CD4-positive, alpha-beta T cell treated with Interleukin-10 for 1 hour (primary cell): ENCODE data around the gene DISP3.

Experiments used
- DNase-seq: peaks from one replicate; pipeline ENCODE4 v3.0.0-alpha.2; 2020

DISP3 gene

GRCh38 chr1:11488966-11489625 lies 10.1 kb downstream of the DISP3 start:
- DNase-seq = no peak

- DNase-seq = no peak
Observed at GRCh38 chr1:11492235-11492634, 13.3 kb downstream of the DISP3 start.

- no peak for DNase-seq
Observed at GRCh38 chr1:11493972-11494655, 15.2 kb downstream of the DISP3 start.

DNA sequence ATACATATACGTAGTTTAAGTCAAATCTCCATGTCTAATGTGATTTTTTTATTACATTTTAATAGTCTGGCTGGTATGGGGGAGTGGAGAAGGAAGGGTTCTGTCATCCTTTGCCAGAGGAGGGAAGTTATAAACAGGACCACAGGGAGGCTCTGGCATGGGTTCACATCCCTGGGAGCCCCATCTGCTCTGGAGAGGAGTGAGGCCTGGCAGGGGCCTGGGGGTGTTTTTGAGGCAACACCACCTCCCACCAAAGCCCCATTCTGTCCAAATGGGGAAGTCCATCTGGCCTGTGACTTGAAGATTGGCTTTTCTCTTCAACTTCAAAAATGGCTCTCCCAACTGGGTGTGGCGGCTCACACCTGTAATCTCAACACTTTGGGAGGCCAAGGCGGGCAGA lies 15.8 kb downstream of the DISP3 start:
- no peak for DNase-seq

DNA sequence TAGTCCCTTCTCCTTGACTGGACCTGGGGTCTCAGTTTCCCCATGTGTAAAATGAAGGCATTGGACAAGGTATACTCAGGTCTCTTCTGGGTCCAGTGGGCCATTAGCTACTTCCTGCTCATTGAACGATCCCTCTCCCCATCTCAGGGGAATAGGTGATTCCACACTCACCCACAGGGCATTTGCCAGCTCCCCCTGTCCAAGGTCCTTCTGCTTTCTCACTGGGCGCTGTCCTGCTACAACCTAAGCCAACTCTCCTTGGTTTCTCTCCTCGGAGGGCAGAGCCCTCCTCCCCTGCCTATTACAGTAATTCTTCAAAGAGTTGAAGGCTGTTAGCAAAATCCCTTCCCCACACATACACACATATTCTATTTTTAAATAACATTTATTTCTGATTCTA lies 16.6 kb downstream of the DISP3 start:
- no peak for DNase-seq

DNA sequence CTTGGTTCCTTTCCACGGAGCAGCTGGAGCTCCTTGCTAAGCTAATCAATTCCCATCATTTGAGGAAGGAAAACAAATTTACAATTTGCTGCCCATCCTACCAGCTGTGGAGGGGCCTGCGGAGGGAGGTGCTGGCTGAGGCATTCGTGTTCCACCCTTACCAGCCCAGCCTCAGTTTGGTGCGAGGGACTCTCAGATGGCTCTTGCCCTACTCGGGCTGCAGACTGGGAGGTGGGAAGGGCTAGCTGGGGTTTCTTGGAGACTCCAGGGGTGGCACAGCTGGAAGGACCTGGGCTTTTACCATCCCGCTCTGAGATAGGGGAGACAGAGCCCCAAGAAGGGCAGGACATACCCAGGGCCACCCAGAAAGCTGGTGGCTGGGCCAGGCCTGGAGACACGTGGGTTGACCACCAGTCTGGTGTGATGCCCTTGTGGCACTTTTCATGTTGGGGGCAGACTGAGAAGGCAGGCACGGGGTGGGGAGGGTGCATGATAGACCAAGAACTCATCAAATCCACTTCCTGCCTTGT lies 17.7 kb downstream of the DISP3 start:
- no peak for DNase-seq

DNA sequence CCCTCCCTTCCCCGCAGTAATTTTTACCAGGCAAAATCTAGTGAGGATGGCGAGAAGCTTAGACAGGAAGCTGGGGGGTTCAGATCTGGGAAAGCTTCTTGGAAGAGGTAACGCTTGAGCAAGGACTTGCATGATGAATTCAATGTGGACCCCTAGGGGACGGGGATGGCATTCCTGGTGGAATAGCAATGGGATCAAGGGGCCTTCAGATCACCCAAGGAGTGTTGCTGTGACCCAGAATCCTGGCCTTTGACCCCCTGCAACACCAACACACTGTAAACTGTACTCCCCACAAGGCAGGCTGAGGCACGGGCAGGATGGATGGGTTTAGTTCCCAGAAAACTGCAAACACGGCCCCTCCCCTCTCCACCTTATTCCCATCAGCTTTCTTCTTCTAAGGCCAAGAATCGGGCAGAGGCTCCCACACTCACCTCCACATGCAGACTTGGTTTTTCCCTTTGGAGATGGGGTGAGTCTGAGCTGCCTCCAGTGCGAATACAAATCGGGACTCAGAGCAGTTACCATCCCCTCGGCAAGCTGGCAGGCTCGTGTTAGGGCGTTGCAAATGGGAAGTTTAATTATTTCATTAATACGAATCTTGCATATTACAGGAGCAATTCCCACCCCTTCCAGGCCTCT lies 20.1 kb downstream of the DISP3 start:
- no peak for DNase-seq

GRCh38 chr1:11499601-11500331 lies 20.8 kb downstream of the DISP3 start:
- DNase-seq = no peak

- no peak for DNase-seq
Observed at GRCh38 chr1:11500881-11501280, 21.9 kb downstream of the DISP3 start.

GRCh38 chr1:11501491-11501897 lies 22.5 kb downstream of the DISP3 start:
- DNase-seq = peak; percentile 14

GRCh38 chr1:11501906-11502485 lies 23.0 kb downstream of the DISP3 start:
- DNase-seq = no peak

GRCh38 chr1:11502516-11502915 lies 23.6 kb downstream of the DISP3 start:
- no peak for DNase-seq

DNA sequence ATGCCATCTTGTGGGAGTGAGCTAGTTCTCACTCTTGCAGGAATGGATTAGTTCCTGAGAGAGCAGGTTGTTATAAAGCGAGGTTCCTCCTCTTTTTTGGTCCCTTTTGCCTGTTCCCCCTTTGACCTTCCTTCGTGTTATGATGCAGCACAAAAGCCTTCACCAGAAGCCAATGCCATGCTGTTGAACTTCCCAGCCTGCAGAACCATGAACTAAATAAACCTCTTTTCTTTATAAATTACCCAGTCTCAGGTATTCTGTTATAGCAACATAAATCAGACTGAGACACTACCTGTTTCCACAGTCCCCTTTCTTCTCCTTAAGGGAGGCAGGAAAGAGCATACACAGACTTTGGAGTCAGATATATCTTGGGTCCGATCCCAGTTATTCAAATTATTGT lies 25.6 kb downstream of the DISP3 start:
- no peak for DNase-seq

GRCh38 chr1:11505591-11506538 lies 26.9 kb downstream of the DISP3 start:
- DNase-seq = no peak

DNA sequence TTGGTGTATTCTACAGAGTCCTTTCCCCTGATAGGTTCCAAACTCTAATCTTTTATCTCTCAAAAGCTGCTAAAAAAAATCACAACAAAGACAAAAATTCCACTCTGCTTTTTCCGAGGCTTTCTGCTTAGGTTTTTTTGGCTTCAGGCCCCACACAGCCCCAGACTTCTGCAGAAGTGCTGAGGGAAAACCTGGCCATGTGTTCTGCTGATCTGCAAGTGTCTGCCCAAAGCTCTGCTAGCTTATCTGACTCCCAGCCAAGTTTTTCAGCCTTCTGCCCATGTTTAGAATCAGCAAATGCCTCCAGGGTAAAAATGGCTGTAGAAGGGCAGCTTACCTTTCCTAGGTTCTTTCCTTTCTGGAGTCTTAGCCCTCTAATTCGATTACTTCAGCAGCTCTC lies 28.4 kb downstream of the DISP3 start:
- DNase-seq = no peak

GRCh38 chr1:11513681-11514080 lies 34.7 kb downstream of the DISP3 start:
- DNase-seq = no peak

DNA sequence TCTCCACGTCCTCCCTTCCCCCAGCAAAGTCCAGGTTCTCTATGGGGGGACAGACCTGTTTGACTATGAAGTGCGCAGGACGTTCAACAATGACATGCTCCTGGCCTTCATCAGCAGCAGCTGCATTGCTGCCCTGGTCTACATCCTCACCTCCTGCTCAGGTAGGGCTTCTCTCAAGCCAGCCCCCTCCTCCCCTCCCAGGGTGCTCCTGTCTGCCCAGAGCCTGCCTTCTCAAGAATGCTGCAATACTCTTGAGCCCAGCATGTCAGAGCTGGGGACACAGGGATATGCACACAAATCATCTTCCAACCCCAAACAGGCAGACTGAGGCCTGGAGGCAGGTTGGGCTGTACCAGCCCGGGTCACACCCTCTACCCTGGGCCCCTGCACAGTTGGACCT lies 35.4 kb downstream of the DISP3 start:
- no peak for DNase-seq

- no peak for DNase-seq
Observed at GRCh38 chr1:11515368-11516300, 36.7 kb downstream of the DISP3 start.

DNA sequence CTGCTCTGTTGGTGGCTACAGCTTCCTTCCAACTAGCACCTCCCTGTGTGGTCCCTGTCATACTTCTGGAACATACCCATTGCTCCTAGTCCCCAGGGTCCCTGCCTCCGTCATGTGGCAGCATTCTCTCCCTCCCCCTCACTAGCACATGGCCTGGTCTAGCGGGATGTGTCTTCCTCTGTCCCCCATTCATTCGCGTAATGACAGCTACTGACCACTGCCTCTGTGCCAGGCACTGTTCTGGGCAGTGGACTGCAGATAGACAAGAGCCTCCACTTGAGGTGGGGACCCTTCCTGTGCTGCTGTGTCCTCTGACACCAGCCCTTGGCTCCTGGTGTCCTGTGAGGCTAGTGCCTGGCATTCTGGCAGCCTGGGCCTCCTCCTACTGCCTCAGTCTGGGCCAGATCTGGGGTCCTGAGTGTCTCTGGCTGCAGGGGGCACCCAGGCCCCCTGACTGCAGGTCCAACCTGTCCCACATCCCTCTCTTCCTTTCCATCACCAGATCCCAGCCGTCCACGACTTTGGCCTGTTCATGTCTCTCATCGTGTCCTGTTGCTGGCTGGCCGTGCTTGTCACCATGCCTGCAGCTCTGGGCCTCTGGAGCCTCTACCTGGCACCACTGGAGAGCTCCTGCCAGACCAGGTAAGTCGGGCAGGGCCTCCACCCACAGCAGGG lies 38.1 kb downstream of the DISP3 start:
- no peak for DNase-seq
